Testis (tissue), 3 donors: ENCODE data around the gene TECTB. TPM values are rescaled to one million over a fixed set of nuclear protein-coding genes. Genes with fewer than 3 reads are reported as not detected.

Source experiments
- DNase-seq: peaks from one replicate; pipeline ENCODE4 v3.0.0-alpha.2; 2019
- H3K27ac ChIP-seq, 2 donors: fragments of 200-600 bp; sonication (generic); one replicate each; pipeline ENCODE4 v1.5.1; 2019
- H3K27me3 ChIP-seq: fragments of 200-600 bp; sonication (generic); one replicate; pipeline ENCODE4 v1.5.1; 2019
- H3K36me3 ChIP-seq: fragments of 200-600 bp; sonication (generic); one replicate; pipeline ENCODE4 v1.5.1; 2017; ENCODE audit warnings: low read depth; ENCODE audit errors: missing control alignments
- H3K4me1 ChIP-seq: fragments of 200-600 bp; sonication (generic); one replicate; pipeline ENCODE4 v1.5.1; 2019
- H3K4me3 ChIP-seq, 2 donors: fragments of 200-600 bp; sonication (generic); one replicate each; pipeline ENCODE4 v1.5.1; 2017 to 2019
- H3K9me3 ChIP-seq: fragments of 200-600 bp; sonication (generic); one replicate; pipeline ENCODE4 v1.5.1; 2017
- POLR2A ChIP-seq: fragments of 450-650 bp; IDR thresholded peaks from one replicate; pipeline ENCODE4 v1.6.1; 2017; ENCODE audit warnings: antibody characterized with exemption, mild to moderate bottlenecking, moderate library complexity
- WGBS, 2 donors: methylation state at CpG; one replicate each; pipeline ENCODE4 v1.1.5; 2018; 5-methylcytosine and 5-hydroxymethylcytosine counted together
- intact Hi-C: fragments of 100-400 bp; cut with DNase I; formaldehyde crosslinking; loops from one replicate; pipeline ENCODE4 v1.15.1; 2023; ENCODE audit warnings: low total_unique reads
- polyA plus RNA-seq: library from polyadenylated mRNA; stranded (reverse); fragments of 350-450 nt; fragmentation: Illumina TruSeq; extraction: RNeasy Lipid Tissue Mini Kit (QIAGEN cat#74804); gene quantifications from one replicate; pipeline ENCODE4 v1.2.3, GENCODE V29; 2014; ENCODE audit warnings: low read depth, low replicate concordance; ENCODE audit not compliant: insufficient read depth
- total RNA-seq, 2 donors: library from RNA; depleted of rRNA; stranded (reverse); fragments of >200 nt; gene quantifications; one replicate each; pipeline ENCODE4 v1.2.3, GENCODE V29; 2016
- TF ChIP-seq, protein P1 (sequence below), 3 experiments: fragments of 450-650 bp in 2 of 3; fragments of 200-600 bp in 1 of 3; sonication (generic) in 1 of 3; IDR thresholded peaks; one replicate each; pipeline ENCODE4 v1.5.1; 2016 to 2019; ENCODE audit warnings: antibody characterized with exemption in 3 of 3, mild to moderate bottlenecking in 2 of 3, moderate library complexity in 1 of 3

TECTB gene
- total and polyA plus RNA-seq, 3 donors from 2014 or later = 0.06 to 0.17 TPM; not detected in 1

DNA sequence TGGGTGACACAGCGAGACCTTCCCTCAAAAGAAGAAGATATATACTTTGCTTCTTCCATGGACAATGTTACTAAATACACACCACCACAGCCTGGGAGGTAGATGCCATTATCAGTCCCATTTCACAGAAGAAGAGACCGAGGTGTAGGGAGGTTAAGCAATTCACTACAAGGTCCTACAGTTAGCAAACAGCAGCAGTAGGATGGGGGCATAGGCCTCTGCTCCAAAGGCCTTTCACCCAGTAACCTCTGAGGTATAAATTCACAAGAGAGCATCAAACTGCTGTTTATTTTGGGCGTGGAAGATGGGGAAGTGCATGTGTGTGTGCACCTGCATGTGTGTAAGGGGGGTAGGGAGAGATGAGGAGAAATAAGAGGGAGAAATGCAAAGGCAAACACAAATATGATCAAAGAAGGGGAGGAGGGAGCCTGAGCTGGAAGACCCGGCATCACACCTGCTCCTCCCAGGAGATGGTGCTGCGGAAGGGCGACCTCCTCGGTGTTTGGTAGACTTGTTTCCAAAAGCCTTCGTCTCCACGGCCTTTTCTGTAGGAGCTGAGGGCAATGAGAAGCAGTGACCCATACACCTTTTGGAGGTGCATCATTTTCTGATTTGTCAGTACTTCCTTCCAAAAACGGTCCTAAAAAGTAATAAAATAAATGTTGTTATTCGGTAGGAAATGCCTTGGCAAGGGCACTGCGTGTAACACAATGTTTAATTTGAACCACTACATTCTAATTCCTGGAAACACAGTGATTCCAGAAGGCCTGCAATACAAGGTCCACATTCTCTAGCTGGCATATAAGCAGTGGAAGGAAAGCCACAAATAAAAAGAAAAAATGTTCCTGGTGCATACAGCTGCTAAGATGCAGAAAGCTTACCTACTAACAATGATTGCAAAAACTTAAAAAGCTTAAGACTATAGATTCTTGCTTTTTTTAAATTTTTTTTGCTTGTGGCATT lies 64.8 kb downstream of the TECTB start:
- 84 to 85% methylated on average over 12 of the region's 12 CpGs for WGBS, 2 donors
- DNase-seq = no peak
- H3K36me3 ChIP-seq = no peaks in the 10 kb centered on the region
- TF ChIP-seq POLR2A = no peak
- TF ChIP-seq, protein P1, sequence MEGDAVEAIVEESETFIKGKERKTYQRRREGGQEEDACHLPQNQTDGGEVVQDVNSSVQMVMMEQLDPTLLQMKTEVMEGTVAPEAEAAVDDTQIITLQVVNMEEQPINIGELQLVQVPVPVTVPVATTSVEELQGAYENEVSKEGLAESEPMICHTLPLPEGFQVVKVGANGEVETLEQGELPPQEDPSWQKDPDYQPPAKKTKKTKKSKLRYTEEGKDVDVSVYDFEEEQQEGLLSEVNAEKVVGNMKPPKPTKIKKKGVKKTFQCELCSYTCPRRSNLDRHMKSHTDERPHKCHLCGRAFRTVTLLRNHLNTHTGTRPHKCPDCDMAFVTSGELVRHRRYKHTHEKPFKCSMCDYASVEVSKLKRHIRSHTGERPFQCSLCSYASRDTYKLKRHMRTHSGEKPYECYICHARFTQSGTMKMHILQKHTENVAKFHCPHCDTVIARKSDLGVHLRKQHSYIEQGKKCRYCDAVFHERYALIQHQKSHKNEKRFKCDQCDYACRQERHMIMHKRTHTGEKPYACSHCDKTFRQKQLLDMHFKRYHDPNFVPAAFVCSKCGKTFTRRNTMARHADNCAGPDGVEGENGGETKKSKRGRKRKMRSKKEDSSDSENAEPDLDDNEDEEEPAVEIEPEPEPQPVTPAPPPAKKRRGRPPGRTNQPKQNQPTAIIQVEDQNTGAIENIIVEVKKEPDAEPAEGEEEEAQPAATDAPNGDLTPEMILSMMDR (IDR thresholded peaks at IDR 0.05) = no peak
- H3K9me3 ChIP-seq = no peaks in the 10 kb centered on the region
- intact Hi-C loops = no loop called here
- H3K4me3 ChIP-seq = no peak overlapping the region
- no peaks in the 10 kb centered on the region for H3K4me1 ChIP-seq
- no peaks in the 10 kb centered on the region for H3K27me3 ChIP-seq
- H3K27ac ChIP-seq = no peak overlapping the region

DNA sequence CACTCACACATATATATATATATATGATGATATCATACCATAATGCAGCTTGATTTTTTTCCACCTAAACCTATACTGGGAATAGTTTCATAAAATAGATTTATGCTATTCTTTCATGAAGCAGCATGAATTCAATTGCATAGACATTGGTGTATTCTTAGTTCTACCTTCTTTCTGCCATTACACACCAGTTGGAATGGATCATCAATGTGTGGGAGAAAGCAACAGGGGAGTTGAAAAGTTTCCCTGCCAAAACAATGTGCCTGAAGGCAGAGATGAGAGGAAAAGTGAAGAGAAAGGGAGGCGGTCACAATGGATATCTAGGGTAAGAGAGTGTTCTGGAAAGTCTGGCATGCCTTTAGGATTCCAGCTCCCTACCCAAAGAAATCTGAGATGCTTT lies 65.6 kb downstream of the TECTB start:
- DNase-seq = no peak
- 46 to 76% methylated on average over 1 of the region's 1 CpG for WGBS, 2 donors
- Histone ChIP-seq H3K27ac (no peak overlapping the region), H3K36me3 (no peaks in the 10 kb centered on the region), H3K4me3 (no peak overlapping the region), H3K4me1 (no peaks in the 10 kb centered on the region), H3K9me3 (no peaks in the 10 kb centered on the region), H3K27me3 (no peaks in the 10 kb centered on the region)
- intact Hi-C loops = no loop called here
- TF ChIP-seq, protein P1 (IDR thresholded peaks at IDR 0.05) = no peak
- TF ChIP-seq POLR2A = no peak

DNA sequence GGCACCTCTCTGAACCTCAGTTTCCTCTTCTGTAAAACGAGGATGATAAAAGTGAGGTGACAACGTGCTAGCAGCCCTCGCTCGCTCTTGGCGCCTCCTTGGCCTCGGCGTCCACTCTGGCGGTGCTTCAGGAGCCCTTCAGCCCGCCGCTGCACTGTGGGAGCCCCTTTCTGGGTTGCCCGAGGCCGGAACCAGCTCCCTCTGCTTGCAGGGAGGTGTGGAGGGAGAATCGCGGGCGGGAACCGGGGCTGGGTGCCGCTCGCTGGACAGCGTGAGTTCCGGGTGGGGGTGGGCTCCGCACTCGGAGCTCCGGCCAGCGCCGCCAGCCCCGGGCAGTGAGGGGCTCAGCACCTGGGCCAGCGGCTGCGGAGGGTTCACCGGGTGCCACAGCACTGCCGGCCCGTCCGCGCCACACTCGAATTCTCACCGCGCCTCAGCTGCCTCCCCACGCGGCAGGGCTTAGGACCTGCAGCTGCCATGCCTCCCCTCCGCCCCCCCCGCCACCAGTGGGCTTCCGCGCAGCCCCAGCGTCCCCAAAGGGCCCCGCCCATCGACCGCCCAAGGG lies 66.4 kb downstream of the TECTB start:
- Histone ChIP-seq H3K4me1 (no peaks in the 10 kb centered on the region), H3K36me3 (no peaks in the 10 kb centered on the region), H3K9me3 (no peaks in the 10 kb centered on the region), H3K27ac (no peak overlapping the region), H3K27me3 (no peaks in the 10 kb centered on the region), H3K4me3 (peak overlapping the region; percentile 32 to 56)
- DNase-seq = no peak
- intact Hi-C loops = no loop called here
- WGBS, 2 donors = 70 to 80% methylated on average over 8 to 46 of the region's 46 CpGs
- TF ChIP-seq, protein P1 (IDR thresholded peaks at IDR 0.05) = no peak
- no peak for TF ChIP-seq POLR2A

DNA sequence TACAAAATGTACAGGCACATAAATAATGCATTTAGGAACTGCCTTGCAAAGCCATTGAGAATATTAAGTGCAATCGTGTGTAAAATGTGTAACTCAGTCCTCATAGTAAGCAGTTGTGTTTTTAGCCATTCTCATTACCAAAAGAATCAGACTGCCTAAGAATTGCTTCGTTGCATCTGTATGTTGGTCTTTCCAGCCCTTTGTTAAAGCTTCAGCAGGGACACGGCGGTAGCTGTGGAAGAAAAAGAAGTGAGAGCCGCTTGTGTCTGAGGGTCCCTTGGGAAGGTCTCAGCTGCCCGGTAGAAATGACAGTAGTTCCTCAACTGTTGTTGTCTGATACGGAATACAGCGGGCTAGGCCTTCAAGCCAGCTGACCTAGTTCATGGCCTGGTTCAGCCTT lies 67.9 kb downstream of the TECTB start:
- no peaks in the 10 kb centered on the region for H3K36me3 ChIP-seq
- no peaks in the 10 kb centered on the region for H3K9me3 ChIP-seq
- intact Hi-C loops = no loop called here
- no peak overlapping the region for H3K4me3 ChIP-seq
- DNase-seq = no peak
- no peaks in the 10 kb centered on the region for H3K4me1 ChIP-seq
- H3K27me3 ChIP-seq = no peaks in the 10 kb centered on the region
- 76 to 82% methylated on average over 8 of the region's 8 CpGs for WGBS, 2 donors
- H3K27ac ChIP-seq = no peak overlapping the region
- TF ChIP-seq, protein P1 (IDR thresholded peaks at IDR 0.05) = no peak
- no peak for TF ChIP-seq POLR2A
